OCI-LY3 (cell line): ENCODE measurements around the gene ITIH6.
A peak's percentile ranks its signal among the peaks of the same experiment; 100 is the strongest.

Source experiments
- H2AFZ ChIP-seq: fragments of 200-600, 300-600 bp; shearing (Covaris generic); 2 replicates; pipeline ENCODE4 v1.6.0; 2014; ENCODE audit warnings: antibody characterized with exemption, low read depth, low read length
- H3K27ac ChIP-seq: fragments of 200-600, 300-600 bp; sonication (generic); 2 replicates; pipeline ENCODE4 v1.5.1; 2014; ENCODE audit warnings: mild to moderate bottlenecking, low read length, moderate library complexity, mixed read lengths
- H3K27me3 ChIP-seq: fragments of 200-600, 300-600 bp; sonication (generic); 2 replicates; pipeline ENCODE4 v1.6.1; 2014; ENCODE audit warnings: low read depth, low read length, mixed read lengths
- H3K36me3 ChIP-seq: fragments of 200-600, 300-600 bp; sonication (generic); replicated peaks from 2 replicates; pipeline ENCODE3; 2014; ENCODE audit warnings: low read depth, low read length, mixed read lengths
- H3K4me1 ChIP-seq: fragments of 300-600, 200-600 bp; sonication (generic); 2 replicates; pipeline ENCODE4 v1.6.1; 2014; ENCODE audit warnings: low read length, mixed read lengths
- H3K4me2 ChIP-seq: fragments of 200-600, 300-600 bp; sonication (generic); 2 replicates; pipeline ENCODE4 v1.6.1; 2014; ENCODE audit warnings: low read length, mixed read lengths
- H3K4me3 ChIP-seq: fragments of 300-600, 200-600 bp; sonication (generic); 2 replicates; pipeline ENCODE4 v1.5.1; 2014; ENCODE audit warnings: antibody characterized with exemption, mild to moderate bottlenecking, low read length, moderate library complexity
- H3K79me2 ChIP-seq: fragments of 300-600, 200-600 bp; shearing (Covaris generic); 2 replicates; pipeline ENCODE4 v1.6.1; 2014; ENCODE audit warnings: mild to moderate bottlenecking, low read length, mixed read lengths
- H3K9ac ChIP-seq: fragments of 300-600, 200-600 bp; shearing (Covaris generic); 2 replicates; pipeline ENCODE4 v1.6.0; 2014; ENCODE audit warnings: mild to moderate bottlenecking, low read length, moderate library complexity
- H3K9me3 ChIP-seq: fragments of 200-600, 300-600 bp; shearing (Covaris generic); 2 replicates; pipeline ENCODE4 v1.6.1; 2014; ENCODE audit warnings: low read length, mixed read lengths; ENCODE audit not compliant: insufficient read depth
- H4K20me1 ChIP-seq: fragments of 200-600, 300-600 bp; sonication (generic); 2 replicates; pipeline ENCODE4 v1.6.1; 2016; ENCODE audit warnings: low read length, mixed read lengths; ENCODE audit not compliant: insufficient read depth
- EZH2phosphoT487 ChIP-seq: fragments of 200-600 bp; shearing (Covaris generic); IDR thresholded peaks from 2 replicates; pipeline ENCODE4 v1.6.1; 2018; ENCODE audit warnings: antibody characterized with exemption, mixed run types, low read depth
- TF ChIP-seq, protein P1 (sequence below): fragments of 200-600, 300-600 bp; sonication (generic); IDR thresholded peaks from 2 replicates; pipeline ENCODE4 v1.5.1; 2014; ENCODE audit warnings: antibody characterized with exemption, low read length, low read depth

The ITIH6 gene

DNA sequence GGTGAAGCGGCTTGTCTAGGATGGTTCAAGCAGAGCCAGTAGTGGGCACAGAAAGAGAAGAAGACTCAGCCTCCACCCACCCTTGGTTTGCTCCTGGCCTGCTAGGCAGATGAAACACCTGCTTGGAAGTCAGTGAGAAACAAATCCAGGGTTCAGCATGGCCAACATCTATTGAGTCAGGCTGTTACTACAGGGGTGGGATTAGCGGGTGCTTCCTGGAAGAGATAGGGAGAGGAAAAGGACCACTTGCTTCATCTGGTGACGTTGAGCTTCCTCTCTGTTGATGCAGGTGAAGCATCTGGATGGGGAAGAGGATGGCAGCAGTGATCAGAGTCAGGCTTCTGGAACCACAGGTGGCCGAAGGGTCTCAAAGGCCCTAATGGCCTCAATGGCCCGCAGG, 12.5 kb upstream of the ITIH6 start:
- Histone ChIP-seq H3K9ac (no peak overlapping the region), H3K36me3 (peaks cover 12% of the 10 kb centered on the region), H3K9me3 (no peaks in the 10 kb centered on the region)

DNA sequence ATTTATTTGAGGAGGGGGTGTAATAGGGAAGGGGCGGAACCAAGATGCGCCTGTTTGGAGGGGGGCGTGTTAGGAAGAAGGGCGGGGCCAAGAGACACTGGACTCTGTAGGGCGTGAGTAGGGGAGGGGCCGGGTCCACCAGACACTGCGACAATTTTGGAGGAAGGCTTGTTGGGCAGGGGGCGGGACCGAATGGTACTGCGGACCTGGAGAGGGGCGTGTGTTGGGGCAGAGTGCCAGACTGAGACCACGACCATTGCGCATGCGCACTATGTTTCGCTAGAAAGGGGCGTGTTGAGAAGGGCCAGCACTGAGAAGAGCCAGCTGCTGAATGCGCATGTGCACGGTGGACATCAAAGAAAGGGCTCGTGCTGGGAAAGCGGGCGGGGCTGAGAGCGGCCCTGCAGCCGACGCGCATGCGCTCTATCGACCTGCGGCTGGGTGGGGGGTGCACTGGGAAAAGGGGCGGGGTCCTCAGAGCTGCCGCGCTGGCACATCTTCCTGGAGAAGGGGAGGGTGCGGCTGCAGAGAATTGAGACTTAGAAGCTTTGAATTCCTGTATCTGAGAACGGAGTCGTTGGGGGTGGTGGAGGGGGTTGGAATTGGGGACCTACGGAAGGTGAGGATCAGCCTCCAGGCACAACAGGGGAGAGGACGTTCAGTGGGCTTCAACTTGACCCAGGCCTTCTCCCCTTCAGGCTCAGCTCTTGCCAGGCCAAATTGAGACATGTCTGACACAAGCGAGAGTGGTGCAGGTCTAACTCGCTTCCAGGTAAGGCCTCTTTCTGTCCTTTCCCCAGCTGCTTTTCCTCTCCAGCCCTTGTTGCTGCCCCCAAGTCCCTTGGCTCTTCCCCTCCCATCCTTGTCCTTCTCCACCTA, 10.8 kb upstream of the ITIH6 start:
- Histone ChIP-seq H3K4me1 (peaks cover 5% of the 10 kb centered on the region), H3K9ac (peak overlapping the region; percentile 97), H3K36me3 (peaks cover 5% of the 10 kb centered on the region), H2AFZ (peak overlapping the region; percentile 98), H3K27me3 (peaks cover 13% of the 10 kb centered on the region), H4K20me1 (no peaks in the 10 kb centered on the region), H3K27ac (peak overlapping the region; percentile 73), H3K9me3 (no peaks in the 10 kb centered on the region), H3K79me2 (peaks cover 14% of the 10 kb centered on the region; the same call in 1 of the 2 replicates), H3K4me3 (peak overlapping the region; percentile 100), H3K4me2 (peak overlapping the region; percentile 88)
- TF ChIP-seq EZH2phosphoT487: no peak
- TF ChIP-seq, protein P1, sequence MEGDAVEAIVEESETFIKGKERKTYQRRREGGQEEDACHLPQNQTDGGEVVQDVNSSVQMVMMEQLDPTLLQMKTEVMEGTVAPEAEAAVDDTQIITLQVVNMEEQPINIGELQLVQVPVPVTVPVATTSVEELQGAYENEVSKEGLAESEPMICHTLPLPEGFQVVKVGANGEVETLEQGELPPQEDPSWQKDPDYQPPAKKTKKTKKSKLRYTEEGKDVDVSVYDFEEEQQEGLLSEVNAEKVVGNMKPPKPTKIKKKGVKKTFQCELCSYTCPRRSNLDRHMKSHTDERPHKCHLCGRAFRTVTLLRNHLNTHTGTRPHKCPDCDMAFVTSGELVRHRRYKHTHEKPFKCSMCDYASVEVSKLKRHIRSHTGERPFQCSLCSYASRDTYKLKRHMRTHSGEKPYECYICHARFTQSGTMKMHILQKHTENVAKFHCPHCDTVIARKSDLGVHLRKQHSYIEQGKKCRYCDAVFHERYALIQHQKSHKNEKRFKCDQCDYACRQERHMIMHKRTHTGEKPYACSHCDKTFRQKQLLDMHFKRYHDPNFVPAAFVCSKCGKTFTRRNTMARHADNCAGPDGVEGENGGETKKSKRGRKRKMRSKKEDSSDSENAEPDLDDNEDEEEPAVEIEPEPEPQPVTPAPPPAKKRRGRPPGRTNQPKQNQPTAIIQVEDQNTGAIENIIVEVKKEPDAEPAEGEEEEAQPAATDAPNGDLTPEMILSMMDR: no peak

More for the DNA sequence above, 12.5 kb upstream of the ITIH6 start:
- no peak overlapping the region for H3K27ac ChIP-seq
- TF ChIP-seq, protein P1: no peak
- no peak for TF ChIP-seq EZH2phosphoT487
- no peaks in the 10 kb centered on the region for H4K20me1 ChIP-seq
- H2AFZ ChIP-seq: no peak overlapping the region
- peak overlapping the region; percentile 88; the same call in 1 of the 2 replicates for H3K4me2 ChIP-seq
- peaks cover 11% of the 10 kb centered on the region for H3K27me3 ChIP-seq
- peaks cover 5% of the 10 kb centered on the region for H3K4me1 ChIP-seq
- peaks cover 14% of the 10 kb centered on the region; the same call in 1 of the 2 replicates for H3K79me2 ChIP-seq
- no peak overlapping the region for H3K4me3 ChIP-seq

DNA sequence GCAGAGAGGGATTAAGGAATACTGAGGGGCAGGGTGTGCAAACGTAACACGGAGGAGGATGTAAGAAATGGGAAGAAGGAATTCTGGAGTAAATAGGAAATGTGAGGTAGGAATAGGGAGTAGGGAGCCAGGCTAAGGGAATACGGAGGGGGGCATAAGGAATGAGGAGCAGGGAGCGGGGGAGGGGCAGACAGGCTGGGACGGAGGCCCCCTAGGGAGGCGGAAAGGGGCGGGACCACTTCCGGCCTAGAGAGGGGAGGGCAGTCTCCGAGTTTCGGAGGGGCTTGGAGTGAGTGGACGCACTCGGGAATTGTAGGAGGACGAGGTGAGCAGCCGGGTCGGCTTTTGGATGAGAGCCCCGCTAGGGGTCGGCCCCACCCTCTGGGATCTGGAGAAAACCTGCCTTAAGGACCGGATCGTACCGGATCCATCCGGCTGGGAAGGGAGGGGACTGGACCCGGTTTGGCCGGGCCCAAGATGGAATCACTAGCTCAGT, 10.1 kb upstream of the ITIH6 start:
- H3K4me1 ChIP-seq: peaks cover 5% of the 10 kb centered on the region
- H3K9me3 ChIP-seq: no peaks in the 10 kb centered on the region
- peaks cover 14% of the 10 kb centered on the region; the same call in 1 of the 2 replicates for H3K79me2 ChIP-seq
- H3K27me3 ChIP-seq: peaks cover 13% of the 10 kb centered on the region
- peak overlapping the region; percentile 97 for H3K9ac ChIP-seq
- H3K4me2 ChIP-seq: peak overlapping the region; percentile 84
- peak overlapping the region; percentile 73 for H3K27ac ChIP-seq
- H4K20me1 ChIP-seq: no peaks in the 10 kb centered on the region
- TF ChIP-seq, protein P1: no peak
- no peak for TF ChIP-seq EZH2phosphoT487
- peak overlapping the region; percentile 98 for H2AFZ ChIP-seq
- H3K36me3 ChIP-seq: no peaks in the 10 kb centered on the region
- H3K4me3 ChIP-seq: peak overlapping the region; percentile 100

DNA sequence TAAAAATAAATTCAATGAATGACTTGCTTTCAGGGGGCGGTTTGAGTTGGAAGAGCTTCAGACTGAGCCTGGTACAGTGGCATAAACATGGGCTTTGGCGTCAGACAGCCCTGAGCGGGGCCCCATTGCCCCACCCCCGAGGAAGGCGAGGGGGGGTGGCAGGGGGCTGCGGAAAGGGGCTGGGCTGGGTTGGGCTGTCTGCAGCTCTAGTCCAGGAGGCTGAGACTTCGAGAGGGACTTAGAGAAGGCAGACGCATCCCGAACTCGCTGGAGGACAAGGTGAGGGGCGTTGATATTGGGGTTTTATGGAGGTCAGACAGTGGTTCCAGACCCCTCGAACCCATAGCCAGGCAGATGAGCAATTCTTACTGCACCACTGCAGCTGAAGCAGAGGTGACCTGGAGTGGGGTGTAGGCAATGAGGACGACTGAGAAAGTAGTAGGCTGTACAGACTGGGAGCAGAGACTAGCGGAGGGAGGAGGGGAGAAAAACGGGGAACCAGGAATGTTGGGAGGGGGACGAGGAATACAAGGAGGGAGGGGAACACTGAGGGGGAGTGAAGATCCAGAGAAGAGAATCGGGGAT, 9.6 kb upstream of the ITIH6 start, which contains the start of gene MAGED2:
Gene MAGED2 (plus strand): TSS at position 222 of the 585 bp plus-strand sequence. CDS start 1,587 bp downstream, outside the sequence.
- peak within 1 kb of the TSS; percentile 73 for H3K27ac ChIP-seq
- H3K27me3 ChIP-seq: peaks cover 13% of the 10 kb centered on the region
- H3K9me3 ChIP-seq: no peaks in the 10 kb centered on the region
- H3K4me3 ChIP-seq: peak within 1 kb of the TSS; percentile 100
- TF ChIP-seq, protein P1: no peak
- no peak for TF ChIP-seq EZH2phosphoT487
- peaks cover 14% of the 10 kb centered on the region; the same call in 1 of the 2 replicates for H3K79me2 ChIP-seq
- peak within 1 kb of the TSS; percentile 97 for H3K9ac ChIP-seq
- no peaks in the 10 kb centered on the region for H4K20me1 ChIP-seq
- peak within 1 kb of the TSS; percentile 98 for H2AFZ ChIP-seq
- peaks cover 5% of the 10 kb centered on the region for H3K4me1 ChIP-seq
- peak within 1 kb of the TSS; percentile 84 for H3K4me2 ChIP-seq
- H3K36me3 ChIP-seq: no peaks in the 10 kb centered on the region
